Esophagus muscularis mucosa (tissue), 4 donors: ENCODE data around the gene CEP131. TPM values are rescaled to one million over a fixed set of nuclear protein-coding genes. Genes with fewer than 3 reads are reported as not detected.

Experiments used
- DNase-seq: peaks from one replicate; pipeline ENCODE4 v3.0.0-alpha.2; 2017; ENCODE audit errors: extremely low spot score
- H3K27ac ChIP-seq, 4 donors: fragments of 200-600 bp; sonication (generic); replicated peaks in 1 of 4; 1 replicate in 3 of 4; 2 replicates in 1 of 4; pipeline ENCODE4 v1.5.1; 2016 to 2019; ENCODE audit warnings: mild to moderate bottlenecking in 1 of 4
- H3K27me3 ChIP-seq, 4 donors: fragments of 200-600 bp; sonication (generic); one replicate each; pipeline versions ENCODE4 v1.5.1 to v1.6.0; 2016 to 2019
- H3K36me3 ChIP-seq, 4 donors: fragments of 200-600 bp; sonication (generic); one replicate each; pipeline ENCODE4 v1.5.1; 2016 to 2019
- H3K4me1 ChIP-seq, 4 donors: fragments of 200-600 bp; sonication (generic); one replicate each; pipeline ENCODE4 v1.5.1; 2016 to 2019
- H3K4me3 ChIP-seq, 4 donors: fragments of 200-600 bp; sonication (generic); 1 replicate in 2 of 4; 2 replicates in 2 of 4; pipeline ENCODE4 v1.5.1; 2016 to 2019; ENCODE audit warnings: mild to moderate bottlenecking in 4 of 4, moderate library complexity in 1 of 4
- H3K9me3 ChIP-seq, 4 donors: fragments of 200-600 bp; sonication (generic); 1 replicate in 3 of 4; 2 replicates in 1 of 4; pipeline ENCODE4 v1.5.1; 2016 to 2019
- EP300 ChIP-seq: sonication (generic); formaldehyde crosslinking; IDR thresholded peaks from one replicate; pipeline ENCODE4 v1.6.1; 2017; ENCODE audit warnings: antibody characterized with exemption
- POLR2A ChIP-seq: fragments of 450-650 bp; IDR thresholded peaks from one replicate; pipeline ENCODE4 v1.6.1; 2017; ENCODE audit warnings: antibody characterized with exemption, moderate library complexity, mild to moderate bottlenecking, low read depth
- POLR2AphosphoS5 ChIP-seq, 2 donors: sonication (generic); formaldehyde crosslinking; IDR thresholded peaks; one replicate each; pipeline ENCODE4 v1.6.1; 2017; ENCODE audit warnings: antibody characterized with exemption in 2 of 2
- WGBS: methylation state at CpG from one replicate; pipeline ENCODE4 v1.1.5; 2018; 5-methylcytosine and 5-hydroxymethylcytosine counted together
- intact Hi-C: fragments of 100-400 bp; cut with DNase I; formaldehyde crosslinking; loops from one replicate; pipeline ENCODE4 v1.15.1; 2023
- total RNA-seq, 4 donors: library from RNA; depleted of rRNA; stranded (reverse); fragments of >200 nt; gene quantifications; one replicate each; pipeline versions ENCODE4 v1.1.0 to v1.2.1, GENCODE V29; 2016
- TF ChIP-seq, protein P1 (sequence below), 3 experiments: fragments of 200-600 bp in 2 of 3; fragments of 450-650 bp in 1 of 3; sonication (generic) in 2 of 3; IDR thresholded peaks; one replicate each; pipeline ENCODE4 v1.5.1; 2017 to 2019; ENCODE audit warnings: antibody characterized with exemption in 3 of 3, mild to moderate bottlenecking in 2 of 3, moderate library complexity in 1 of 3

The CEP131 gene
- total RNA-seq, 4 donors from 2014 or later, result 4.5 to 10.6 (median 8.9) TPM

DNA sequence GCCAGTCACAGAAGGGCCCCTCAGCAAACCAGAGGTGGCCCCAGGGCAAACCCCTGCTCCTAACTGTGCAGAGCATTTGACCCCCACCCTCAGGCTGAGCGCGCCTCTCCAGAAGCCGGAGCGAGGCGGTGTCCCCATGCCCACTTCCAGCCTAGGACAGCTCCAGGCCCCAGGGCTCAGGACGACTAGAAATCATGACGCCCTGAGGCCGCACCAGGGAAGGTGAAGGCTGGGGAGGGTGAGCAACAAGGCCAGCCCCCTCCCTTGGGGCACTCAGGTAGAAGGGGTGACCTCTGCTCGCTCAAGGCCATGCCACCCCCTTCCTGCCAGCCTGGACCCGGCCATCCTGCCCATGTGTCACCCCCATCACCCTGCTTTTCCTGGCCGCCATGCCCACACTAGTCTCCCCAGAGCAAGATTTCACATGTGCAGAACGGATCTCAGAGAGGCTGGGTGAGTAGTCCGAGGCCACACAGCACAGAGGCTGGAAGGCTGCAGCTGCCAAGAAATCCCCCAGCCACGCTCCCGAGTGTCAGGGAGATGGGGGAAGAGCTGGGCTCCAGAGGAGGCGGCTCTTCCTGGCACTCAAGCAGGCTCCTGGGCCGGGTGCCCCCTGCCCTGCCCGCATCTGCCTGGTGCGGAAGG lies 59.6 kb downstream of the CEP131 start:
- 89% methylated on average over 8 of the region's 19 CpGs for WGBS
- DNase-seq, result no peak
- H3K4me1 ChIP-seq, result peaks cover 10 to 36% (median 31%) of the 10 kb centered on the region in 4 donors
- H3K27ac ChIP-seq, result no peak overlapping the region
- no peak overlapping the region for H3K4me3 ChIP-seq
- H3K27me3 ChIP-seq, result peaks cover 0 to 18% (median 2%) of the 10 kb centered on the region in 4 donors
- intact Hi-C loops, result no loop called here
- no peaks in the 10 kb centered on the region for H3K36me3 ChIP-seq
- H3K9me3 ChIP-seq, result no peaks in the 10 kb centered on the region
- TF ChIP-seq EP300 (no peak), POLR2AphosphoS5 (IDR thresholded peaks at IDR 0.05) (no peak), POLR2A (no peak)
- TF ChIP-seq, protein P1, sequence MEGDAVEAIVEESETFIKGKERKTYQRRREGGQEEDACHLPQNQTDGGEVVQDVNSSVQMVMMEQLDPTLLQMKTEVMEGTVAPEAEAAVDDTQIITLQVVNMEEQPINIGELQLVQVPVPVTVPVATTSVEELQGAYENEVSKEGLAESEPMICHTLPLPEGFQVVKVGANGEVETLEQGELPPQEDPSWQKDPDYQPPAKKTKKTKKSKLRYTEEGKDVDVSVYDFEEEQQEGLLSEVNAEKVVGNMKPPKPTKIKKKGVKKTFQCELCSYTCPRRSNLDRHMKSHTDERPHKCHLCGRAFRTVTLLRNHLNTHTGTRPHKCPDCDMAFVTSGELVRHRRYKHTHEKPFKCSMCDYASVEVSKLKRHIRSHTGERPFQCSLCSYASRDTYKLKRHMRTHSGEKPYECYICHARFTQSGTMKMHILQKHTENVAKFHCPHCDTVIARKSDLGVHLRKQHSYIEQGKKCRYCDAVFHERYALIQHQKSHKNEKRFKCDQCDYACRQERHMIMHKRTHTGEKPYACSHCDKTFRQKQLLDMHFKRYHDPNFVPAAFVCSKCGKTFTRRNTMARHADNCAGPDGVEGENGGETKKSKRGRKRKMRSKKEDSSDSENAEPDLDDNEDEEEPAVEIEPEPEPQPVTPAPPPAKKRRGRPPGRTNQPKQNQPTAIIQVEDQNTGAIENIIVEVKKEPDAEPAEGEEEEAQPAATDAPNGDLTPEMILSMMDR (IDR thresholded peaks at IDR 0.05), result no peak

DNA sequence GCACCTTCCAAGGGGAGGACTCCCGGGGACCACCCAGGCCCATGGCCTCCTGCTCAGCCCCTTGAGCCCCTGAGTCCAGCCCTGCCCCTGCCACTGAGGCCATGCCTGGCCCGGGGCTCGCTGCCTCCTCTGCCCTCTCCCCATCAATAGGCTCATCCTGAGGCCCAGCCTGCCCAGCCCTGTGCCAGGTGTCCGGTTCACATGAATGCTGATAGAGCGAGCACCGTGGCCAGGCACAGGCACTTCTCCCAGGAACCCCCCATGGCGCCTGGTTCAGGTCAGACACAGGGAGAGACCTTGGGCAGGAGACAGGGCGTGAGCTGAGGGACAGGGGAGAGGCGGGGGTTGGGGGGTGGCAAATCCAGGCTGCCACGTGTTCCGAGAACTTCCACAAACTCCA lies 60.3 kb downstream of the CEP131 start:
- intact Hi-C loops, result no loop called here

DNA sequence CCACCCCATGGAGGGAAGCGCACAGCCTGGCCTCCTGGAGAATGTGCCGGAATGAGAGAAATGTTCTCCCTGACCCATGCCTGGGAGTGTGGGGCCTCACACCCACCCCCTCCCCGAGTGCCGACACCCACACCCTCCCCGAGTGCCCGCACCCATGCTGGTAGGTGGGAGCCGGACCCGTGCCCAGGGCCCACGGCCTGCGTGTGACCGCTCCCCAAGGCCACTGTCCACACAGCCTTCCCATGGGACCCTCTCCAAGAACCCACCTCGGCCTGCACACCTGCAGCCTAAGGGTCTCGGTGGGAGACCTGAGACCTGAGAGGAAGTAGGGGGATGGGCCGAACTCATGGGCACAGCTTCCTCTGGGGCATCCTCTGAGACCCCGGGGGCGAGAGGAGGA lies 60.8 kb downstream of the CEP131 start:
- Histone ChIP-seq H3K4me1 (peaks cover 10 to 36% (median 31%) of the 10 kb centered on the region in 4 donors), H3K36me3 (no peaks in the 10 kb centered on the region), H3K9me3 (no peaks in the 10 kb centered on the region), H3K4me3 (no peak overlapping the region), H3K27ac (no peak overlapping the region), H3K27me3 (peaks cover 0 to 14% (median 2%) of the 10 kb centered on the region in 4 donors)
- intact Hi-C loops, result no loop called here
- TF ChIP-seq POLR2A, result no peak
- TF ChIP-seq EP300, result no peak
- TF ChIP-seq, protein P1 (IDR thresholded peaks at IDR 0.05), result no peak
- TF ChIP-seq POLR2AphosphoS5 (IDR thresholded peaks at IDR 0.05), result no peak
- WGBS, result 95% methylated on average over 13 of the region's 16 CpGs
- no peak for DNase-seq

More for the DNA sequence above, 60.3 kb downstream of the CEP131 start:
- TF ChIP-seq, protein P1 (IDR thresholded peaks at IDR 0.05), result no peak
- no peak for TF ChIP-seq POLR2A
- TF ChIP-seq POLR2AphosphoS5 (IDR thresholded peaks at IDR 0.05), result no peak
- no peak for TF ChIP-seq EP300
- WGBS, result 100% methylated on average over 1 of the region's 11 CpGs
- Histone ChIP-seq H3K9me3 (no peaks in the 10 kb centered on the region), H3K4me1 (peaks cover 10 to 36% (median 31%) of the 10 kb centered on the region in 4 donors), H3K4me3 (no peak overlapping the region), H3K36me3 (no peaks in the 10 kb centered on the region), H3K27ac (no peak overlapping the region), H3K27me3 (peaks cover 0 to 15% (median 2%) of the 10 kb centered on the region in 4 donors)
- DNase-seq, result no peak

DNA sequence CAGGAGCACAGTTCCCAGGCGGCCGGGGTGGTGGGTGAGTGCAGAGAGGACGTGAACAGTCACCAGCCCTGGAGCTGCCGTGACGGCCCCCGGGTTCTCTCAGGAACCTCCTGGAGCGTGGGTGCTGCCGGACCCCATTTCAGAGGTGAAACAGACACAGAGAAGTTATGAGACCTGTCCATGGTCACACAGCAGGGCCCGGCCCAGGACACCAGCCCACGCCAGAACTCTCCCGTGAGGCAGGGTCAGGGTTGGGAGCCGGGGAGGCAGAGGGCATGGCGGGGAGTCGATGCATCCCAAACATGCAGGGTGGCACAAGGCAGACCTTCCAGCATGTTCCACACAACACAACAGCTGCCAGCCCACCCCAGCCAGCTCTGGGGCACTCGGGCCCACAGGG lies 61.2 kb downstream of the CEP131 start:
- no peak overlapping the region for H3K4me3 ChIP-seq
- intact Hi-C loops, result no loop called here
- H3K4me1 ChIP-seq, result peaks cover 10 to 32% (median 27%) of the 10 kb centered on the region in 4 donors
- peaks cover 0 to 10% (median 2%) of the 10 kb centered on the region in 4 donors for H3K27me3 ChIP-seq
- DNase-seq, result no peak
- 94% methylated on average over 9 of the region's 15 CpGs for WGBS
- no peaks in the 10 kb centered on the region for H3K36me3 ChIP-seq
- H3K27ac ChIP-seq, result no peak overlapping the region
- no peaks in the 10 kb centered on the region for H3K9me3 ChIP-seq
- TF ChIP-seq POLR2AphosphoS5 (IDR thresholded peaks at IDR 0.05) (no peak), POLR2A (no peak), EP300 (no peak)
- TF ChIP-seq, protein P1 (IDR thresholded peaks at IDR 0.05), result no peak
